D341Med (cell line): Measurements from ENCODE around the gene COL26A1.
"Not testable (repeated sequence)": the region's sequence is repeated elsewhere in the genome, so short reads cannot be mapped to it uniquely, and the experiment has no call there.

Experiments used
- DNase-seq: peaks from one replicate; pipeline ENCODE4 v3.0.0; 2012; ENCODE audit warnings: low spot score

COL26A1 gene

DNA sequence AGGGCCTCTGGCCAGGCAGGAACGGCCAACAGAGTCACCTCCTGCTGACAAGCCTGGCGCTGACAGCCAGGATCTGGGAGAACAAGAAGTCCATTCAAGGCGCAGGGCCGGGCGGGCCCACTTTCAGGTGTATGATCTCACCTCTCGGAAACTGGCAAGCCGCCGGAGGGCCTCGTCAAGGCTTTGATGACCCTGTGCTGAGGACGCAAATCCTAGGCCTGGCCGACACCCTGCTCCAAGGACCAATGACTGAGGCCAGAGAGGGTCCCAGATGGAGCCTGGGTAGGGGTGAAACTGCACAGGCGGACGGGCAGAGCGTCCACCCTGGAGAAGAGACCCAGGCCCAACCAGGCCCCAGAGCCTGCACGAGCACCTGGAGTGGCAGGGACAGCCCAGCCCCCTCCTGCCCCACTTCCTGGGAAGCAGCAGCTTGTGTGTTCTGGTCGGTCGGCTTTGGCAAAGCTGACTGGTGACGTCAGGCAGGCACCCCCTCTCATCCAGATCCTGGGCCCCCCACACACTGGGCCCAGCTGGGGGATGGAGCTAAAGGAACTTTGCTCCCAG is 235.8 kb downstream of the COL26A1 start:
- peak; percentile 16 for DNase-seq

DNA sequence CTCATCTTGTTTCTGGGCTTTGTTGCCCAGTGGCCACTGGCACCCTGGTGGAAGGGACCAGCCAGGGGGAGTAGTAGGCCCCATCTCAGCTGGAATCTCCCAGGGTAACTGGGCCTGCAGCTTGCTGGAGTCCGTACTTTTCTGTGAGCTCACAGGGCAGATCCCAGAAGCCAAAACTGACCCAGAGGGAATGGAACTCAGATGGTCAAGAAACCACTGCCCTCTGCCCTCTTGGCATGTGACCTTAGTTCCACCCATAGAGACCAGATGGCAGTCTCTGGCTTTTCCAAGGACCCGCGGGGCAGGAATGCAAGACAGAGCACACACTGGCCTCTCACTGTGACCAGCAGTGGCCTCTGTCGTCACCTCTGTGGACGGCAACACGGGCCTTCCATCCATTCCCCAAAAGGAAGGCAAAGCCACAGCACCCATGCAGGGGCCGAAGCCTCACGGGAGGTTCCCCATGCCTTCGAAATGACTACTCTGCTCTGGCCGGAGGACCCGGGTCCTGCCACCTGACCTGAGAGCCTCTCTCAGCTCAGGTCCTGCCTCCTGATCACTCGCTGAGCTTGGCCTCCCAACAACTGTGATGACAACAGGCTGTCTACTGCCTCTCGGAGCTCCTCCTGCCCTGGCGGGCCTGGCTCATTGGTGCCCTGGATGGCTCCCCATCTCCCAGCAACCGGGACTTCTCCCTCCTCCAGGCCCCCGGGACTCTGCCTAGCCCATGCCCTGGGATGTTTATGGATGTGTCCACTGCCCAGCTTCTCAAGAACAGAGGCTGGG is 236.5 kb downstream of the COL26A1 start:
- no peak for DNase-seq

DNA sequence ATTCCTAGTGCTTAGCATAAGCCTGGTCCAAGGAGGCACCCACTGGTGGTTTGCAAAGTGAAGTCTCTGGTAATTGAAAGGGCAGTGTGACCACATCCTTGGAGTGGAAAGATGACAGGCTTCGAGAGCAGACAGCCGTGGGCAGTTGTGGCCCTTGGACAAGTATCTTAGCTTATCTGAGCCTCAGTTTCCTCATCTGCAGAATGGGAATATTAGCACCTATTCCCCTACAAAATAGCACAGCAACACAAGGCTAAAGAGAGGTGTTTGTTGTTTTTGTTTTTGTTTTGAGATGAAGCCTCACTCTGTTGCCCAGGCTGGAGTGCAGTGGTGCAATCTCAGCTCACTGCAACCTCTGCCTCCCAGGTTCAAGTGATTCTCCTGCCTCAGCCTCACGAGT is 237.1 kb downstream of the COL26A1 start:
- DNase-seq: no peak

DNA sequence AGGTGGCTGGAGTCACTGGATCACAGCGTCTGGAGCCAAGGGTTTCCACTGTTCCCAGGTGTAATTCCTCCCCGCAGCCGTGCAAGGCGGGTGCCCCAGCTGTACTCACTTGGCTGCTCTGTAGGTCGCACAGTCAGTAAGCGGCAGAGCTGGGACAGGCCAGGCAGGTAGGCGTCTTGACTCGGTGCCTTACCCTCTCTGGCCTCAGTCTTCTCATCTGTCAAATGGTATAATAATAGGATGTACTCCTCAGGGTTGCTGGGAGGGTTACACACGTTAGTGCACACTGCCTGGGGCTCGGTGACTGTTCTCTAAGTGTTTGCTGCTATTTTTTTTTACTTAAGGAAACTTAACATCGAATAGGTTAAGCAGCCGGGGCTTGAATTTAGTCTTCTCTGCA is 239.4 kb downstream of the COL26A1 start:
- no peak for DNase-seq

DNA sequence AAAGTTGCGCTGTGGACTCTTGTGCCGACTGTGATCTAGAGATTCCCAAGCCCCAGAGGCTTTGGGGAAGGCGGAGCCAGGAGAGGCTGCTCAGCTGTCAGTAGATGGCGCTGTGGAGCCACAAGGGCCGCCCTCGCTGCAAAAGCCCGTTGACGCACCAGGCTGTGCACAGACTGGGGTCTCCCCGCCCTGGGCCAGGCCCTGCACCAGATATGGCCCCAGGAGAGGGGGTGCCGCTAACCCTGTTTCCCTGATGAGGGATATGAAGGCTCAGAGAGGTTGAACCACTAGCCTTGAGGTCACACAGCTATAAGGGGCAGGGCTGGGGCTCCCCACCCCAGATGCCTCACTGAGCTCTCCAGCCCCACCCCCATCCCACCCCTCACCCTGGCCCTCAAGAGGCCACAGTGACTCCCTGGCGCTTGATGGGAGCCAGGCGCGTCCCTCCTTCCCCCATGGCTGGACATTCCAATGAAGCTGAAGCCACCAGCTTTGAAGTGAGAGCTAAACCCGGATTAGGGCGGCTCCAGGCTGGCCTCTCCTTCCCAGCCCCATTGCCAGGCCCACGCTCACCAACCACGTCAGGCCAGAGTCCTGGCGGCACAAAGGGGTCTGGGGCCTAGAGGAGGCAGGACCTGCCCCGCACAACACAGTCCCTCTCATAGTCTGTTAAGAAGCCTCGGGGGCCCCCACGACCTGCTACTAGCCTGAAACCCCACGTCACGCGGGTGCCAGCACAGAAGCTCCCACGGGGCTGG is 240.0 kb downstream of the COL26A1 start:
- DNase-seq: peak; percentile 92

DNA sequence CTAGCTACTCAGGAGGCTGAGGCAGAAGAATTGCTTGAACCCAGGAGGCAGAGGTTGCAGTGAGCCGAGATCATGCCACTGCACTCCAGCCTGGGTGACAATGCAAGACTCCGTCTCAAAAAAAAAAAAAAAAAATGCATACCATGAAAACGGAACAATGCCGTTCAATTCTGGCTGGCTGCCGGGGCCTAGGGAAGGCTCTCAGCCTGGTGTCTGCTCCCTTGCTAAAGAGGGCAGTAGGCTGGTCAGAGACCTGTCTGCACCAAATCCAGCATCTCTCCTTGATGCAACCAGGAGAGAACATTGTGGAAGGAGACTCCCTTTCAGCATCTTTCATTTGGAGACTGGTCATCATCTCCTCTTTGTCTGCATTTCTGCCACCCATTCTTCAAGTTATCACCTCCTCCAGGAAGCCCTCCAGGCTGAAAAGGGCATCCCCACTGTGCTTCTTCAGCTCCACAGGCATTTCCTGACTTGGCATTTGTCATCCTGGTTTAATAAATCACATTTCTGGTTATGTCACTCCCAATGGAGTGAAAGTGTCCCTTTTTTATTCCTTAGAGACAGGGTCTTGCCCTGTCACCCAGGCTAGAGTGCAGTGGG is 241.8 kb downstream of the COL26A1 start:
- no peak for DNase-seq

DNA sequence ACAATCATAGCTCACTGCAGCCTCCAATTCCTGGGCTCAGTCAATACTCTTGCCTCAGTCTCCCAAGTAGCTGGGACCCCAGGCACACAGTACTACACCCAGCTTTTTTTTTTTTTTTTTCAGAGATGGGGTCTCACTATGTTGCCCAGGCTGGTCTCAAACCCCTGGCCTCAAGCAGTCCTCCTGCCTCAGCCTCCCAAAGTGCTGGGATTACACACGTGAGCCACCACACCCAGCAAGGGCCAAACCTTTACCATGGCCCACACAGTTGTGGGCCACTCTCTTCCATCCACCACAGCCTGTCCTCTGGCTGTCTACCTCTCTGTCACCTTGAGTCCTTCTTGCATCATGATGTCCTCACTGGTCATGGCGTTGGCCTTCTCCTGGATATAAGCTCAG is 242.3 kb downstream of the COL26A1 start:
- not testable (repeated sequence) for DNase-seq

DNA sequence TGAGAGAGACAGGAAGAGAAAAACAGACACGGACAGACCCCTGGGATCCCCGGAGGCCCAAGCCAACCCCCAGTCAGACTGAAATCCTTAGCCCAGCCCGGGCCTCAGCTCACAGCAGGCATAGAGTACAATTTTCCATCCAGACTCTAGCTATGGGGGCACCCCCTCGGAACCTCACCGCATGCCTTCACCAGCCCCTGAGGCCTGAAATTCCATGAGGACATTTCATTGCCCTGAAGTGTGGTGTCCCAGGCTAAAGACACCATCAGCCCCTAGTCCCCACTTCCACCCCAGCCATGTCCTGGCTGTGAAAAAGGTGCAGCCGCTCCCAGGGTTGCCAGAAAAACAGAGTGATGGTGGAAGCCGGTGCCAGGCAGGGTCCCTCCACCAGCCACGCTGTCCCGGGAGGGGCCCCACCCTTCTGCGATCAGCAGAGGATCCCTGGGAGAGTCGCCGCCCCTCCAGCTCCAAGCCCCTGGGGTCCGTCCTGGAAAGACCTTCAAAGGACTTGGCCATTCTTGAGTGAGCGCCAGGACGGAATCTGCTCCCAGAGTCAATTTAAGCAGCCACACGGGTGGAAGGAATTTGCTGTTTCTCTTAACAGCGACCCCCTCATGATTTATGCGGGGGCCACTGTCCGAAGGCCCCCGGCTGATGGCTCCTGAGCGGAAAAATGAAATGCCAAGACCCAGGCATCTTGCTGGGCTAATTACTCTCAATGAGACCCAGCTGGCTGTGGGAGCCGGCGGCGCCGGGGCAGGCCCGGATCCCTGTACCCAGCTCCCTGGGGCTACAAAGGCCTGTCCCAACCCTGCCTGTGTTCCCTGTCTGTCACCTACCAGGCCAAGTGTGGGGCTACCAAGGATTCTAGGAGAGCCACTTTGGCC is 243.2 kb downstream of the COL26A1 start:
- DNase-seq: no peak

DNA sequence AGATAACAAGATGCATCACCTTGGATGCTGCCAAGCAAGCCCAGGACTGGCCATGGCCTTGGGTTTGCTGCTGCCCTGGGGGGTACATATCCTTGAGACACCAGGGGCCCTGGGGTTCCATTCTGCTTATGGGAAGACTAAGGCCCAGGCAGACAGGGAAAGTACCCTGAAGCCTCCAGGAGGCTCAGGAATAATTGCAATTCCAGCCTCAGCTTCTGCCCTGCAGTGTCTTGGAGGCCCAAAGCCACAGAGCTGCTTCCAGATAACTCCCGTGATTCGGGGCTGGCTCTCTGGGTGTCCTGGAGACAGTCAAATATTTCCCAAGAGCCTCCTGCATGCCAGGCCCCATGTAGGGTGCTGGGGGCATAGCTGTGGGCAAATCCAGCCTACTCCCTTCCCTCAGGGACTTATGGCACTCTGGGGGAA is 243.8 kb downstream of the COL26A1 start:
- no peak for DNase-seq
